ENCODE data around the gene HOMER3.
"Not testable (repeated sequence)": the region's sequence is repeated elsewhere in the genome, so short reads cannot be mapped to it uniquely, and the experiment has no call there.

Gene HOMER3

GRCh38 chr19:18952364-18953003 lies 11.5 kb upstream of the HOMER3 start:
- DNase-seq = not testable (repeated sequence)

- DNase-seq = no peak
Measured at GRCh38 chr19:18951721-18952281, 10.8 kb upstream of the HOMER3 start.

GRCh38 chr19:18949858-18950257 lies 8.8 kb upstream of the HOMER3 start:
- no peak for DNase-seq

- DNase-seq = no peak
Measured at GRCh38 chr19:18948976-18949356, 7.9 kb upstream of the HOMER3 start.

- no peak for DNase-seq
Measured at GRCh38 chr19:18948075-18948975, 7.3 kb upstream of the HOMER3 start.

- no peak for DNase-seq
Measured at GRCh38 chr19:18946918-18947317, 5.9 kb upstream of the HOMER3 start.

- DNase-seq = no peak
Measured at GRCh38 chr19:18946335-18946734, 5.3 kb upstream of the HOMER3 start.

- no peak for DNase-seq
Measured at GRCh38 chr19:18945297-18945696, 4.3 kb upstream of the HOMER3 start.

- no peak for DNase-seq
Measured at GRCh38 chr19:18943465-18943864, 2.4 kb upstream of the HOMER3 start.

GRCh38 chr19:18942692-18943091 lies 1.7 kb upstream of the HOMER3 start:
- DNase-seq = no peak

GRCh38 chr19:18941628-18942354 lies 774 bp upstream of the HOMER3 start:
- DNase-seq = no peak

GRCh38 chr19:18939922-18940768 lies 872 bp downstream of the HOMER3 start:
- no peak for DNase-seq

- DNase-seq = no peak
Measured at GRCh38 chr19:18939163-18939562, 1.9 kb downstream of the HOMER3 start.

- DNase-seq = no peak
Measured at GRCh38 chr19:18933297-18933696, 7.7 kb downstream of the HOMER3 start.

- DNase-seq = no peak
Measured at GRCh38 chr19:18932216-18932841, 8.7 kb downstream of the HOMER3 start.

GRCh38 chr19:18931316-18932162 lies 9.5 kb downstream of the HOMER3 start:
- no peak for DNase-seq

GRCh38 chr19:18929311-18929710 lies 11.7 kb downstream of the HOMER3 start:
- DNase-seq = no peak

- DNase-seq = no peak
Measured at GRCh38 chr19:18928018-18928805, 12.8 kb downstream of the HOMER3 start.

- DNase-seq = no peak
Measured at GRCh38 chr19:18924684-18925213, 16.3 kb downstream of the HOMER3 start.

Measured in NCI-H1694 (cell line).